Endothelial cell of umbilical vein (primary cell): ENCODE results near the gene CTNND1. TPM values are rescaled to one million over a fixed set of nuclear protein-coding genes. Genes with fewer than 3 reads are reported as not detected.

Experiments
- BruUV-seq: library from RNA; stranded (reverse); fragments of 400-500 nt; replicated peaks from 2 replicates; lab custom pipeline; 2021; lab: Mats Ljungman, UMichigan
- CTCF ChIA-PET: fragments of 300-600, 350-600 bp; sonication (Branson Sonifier 250); formaldehyde crosslinking; loops from one replicate; lab custom pipeline; 2021; ENCODE audit warnings: antibody characterized with exemption, inconsistent platforms; lab: Charles Lee
- POLR2A ChIA-PET: fragments of 300-600, 350-600 bp; sonication (Branson Sonifier 250); formaldehyde crosslinking; loops from one replicate; lab custom pipeline; 2021; ENCODE audit warnings: antibody characterized with exemption, inconsistent platforms; lab: Charles Lee
- DNase-seq: peaks from one replicate; pipeline ENCODE4 v3.0.0-alpha.2; 2011; ENCODE audit warnings: low read depth, low spot score
- FAIRE-seq: peaks from 2 replicates; lab custom pipeline; 2011; peaks lifted over from hg19 to GRCh38; lab: Jason Lieb, UNC
- H2AFZ ChIP-seq: 2 replicates; pipeline ENCODE4 v1.6.0; 2012; ENCODE audit warnings: low read depth, low read length, control low read depth, inconsistent platforms
- H3K27ac ChIP-seq: 2 replicates; pipeline ENCODE4 v1.5.1; 2011; ENCODE audit warnings: low read depth, mild to moderate bottlenecking, control low read depth, low read length, moderate library complexity; ENCODE audit not compliant: insufficient read depth
- H3K27me3 ChIP-seq, 2 experiments: 2 replicates each; pipeline versions ENCODE4 v1.6.0 to v1.6.1; 2011; ENCODE audit warnings: low read length in 2 of 2, mixed read lengths in 1 of 2; ENCODE audit not compliant: control insufficient read depth in 2 of 2, insufficient read depth in 2 of 2
- H3K36me3 ChIP-seq, 2 experiments: 2 replicates in 1 of 2; 3 replicates in 1 of 2; pipeline ENCODE4 v1.5.1; 2011; ENCODE audit warnings: low read length in 2 of 2, mild to moderate bottlenecking in 1 of 2, moderate library complexity in 1 of 2; ENCODE audit not compliant: control insufficient read depth in 2 of 2, insufficient read depth in 2 of 2; ENCODE audit errors: extremely low read depth in 1 of 2
- H3K4me1 ChIP-seq: 3 replicates; pipeline ENCODE4 v1.5.1; 2011; ENCODE audit warnings: mild to moderate bottlenecking, low read length; ENCODE audit not compliant: control insufficient read depth, insufficient read depth; ENCODE audit errors: extremely low read depth
- H3K4me2 ChIP-seq: 2 replicates; pipeline ENCODE4 v1.6.1; 2011; ENCODE audit warnings: low read length, control low read depth, mixed read lengths; ENCODE audit not compliant: insufficient read depth
- H3K4me3 ChIP-seq, 3 experiments: fragments of 200-600 bp in 1 of 3; sonication (generic), shearing (Covaris generic) in 1 of 3; replicated peaks in 1 of 3; 2 replicates each; pipeline ENCODE4 v1.5.1; 2011 to 2016; ENCODE audit warnings: control low read depth in 3 of 3, low read length in 3 of 3, mild to moderate bottlenecking in 2 of 3, inconsistent platforms in 1 of 3, low read depth in 1 of 3, moderate library complexity in 1 of 3; ENCODE audit not compliant: insufficient read depth in 1 of 3
- H3K79me2 ChIP-seq: 2 replicates; pipeline ENCODE4 v1.6.0; 2012; ENCODE audit warnings: low read length, inconsistent platforms; ENCODE audit not compliant: control insufficient read depth, insufficient read depth
- H3K9ac ChIP-seq: replicated peaks from 2 replicates; pipeline ENCODE3; 2011; ENCODE audit warnings: low read length, control low read depth; ENCODE audit not compliant: insufficient read depth; ENCODE audit errors: extremely low read depth
- H3K9me1 ChIP-seq: replicated peaks from 3 replicates; pipeline ENCODE4 v1.6.0; 2011; ENCODE audit warnings: mild to moderate bottlenecking, low read length; ENCODE audit not compliant: control insufficient read depth, insufficient read depth; ENCODE audit errors: extremely low read depth
- H3K9me3 ChIP-seq: replicated peaks from 2 replicates; pipeline ENCODE4 v1.5.1; 2012; ENCODE audit warnings: low read length, inconsistent platforms; ENCODE audit not compliant: control insufficient read depth, insufficient read depth
- H4K20me1 ChIP-seq: replicated peaks from 2 replicates; pipeline ENCODE3; 2011; ENCODE audit warnings: mild to moderate bottlenecking, low read length; ENCODE audit not compliant: control insufficient read depth, insufficient read depth; ENCODE audit errors: extremely low read depth
- EZH2 ChIP-seq: IDR thresholded peaks from 2 replicates; pipeline ENCODE4 v1.6.1; 2012; ENCODE audit warnings: borderline replicate concordance, low read depth, mild to moderate bottlenecking, moderate library complexity, low read length, inconsistent platforms; ENCODE audit not compliant: severe bottlenecking
- FOS ChIP-seq: IDR thresholded peaks from 2 replicates; pipeline ENCODE4 v1.6.1; 2011; ENCODE audit warnings: mild to moderate bottlenecking, low read length, moderate library complexity, borderline replicate concordance; ENCODE audit not compliant: insufficient read depth
- GATA2 ChIP-seq: IDR thresholded peaks from 2 replicates; pipeline ENCODE4 v1.7.0; 2011; ENCODE audit warnings: low read depth, mild to moderate bottlenecking, moderate library complexity, mixed read lengths, low read length; ENCODE audit not compliant: insufficient read length, insufficient read depth
- JUN ChIP-seq: IDR thresholded peaks from 2 replicates; pipeline ENCODE4 v1.6.1; 2011; ENCODE audit warnings: borderline replicate concordance, low read depth; ENCODE audit not compliant: insufficient read length, insufficient read depth
- MYC ChIP-seq: IDR thresholded peaks from one replicate; pipeline ENCODE4 v1.6.1; 2011; ENCODE audit warnings: mild to moderate bottlenecking, low read depth, low read length
- POLR2A ChIP-seq: IDR thresholded peaks from 2 replicates; pipeline ENCODE4 v1.6.1; 2012; ENCODE audit warnings: low read depth, mild to moderate bottlenecking, control low read depth, low read length
- POLR2AphosphoS5 ChIP-seq: IDR thresholded peaks from 2 replicates; pipeline ENCODE4 v1.6.1; 2012; ENCODE audit warnings: low read depth, mild to moderate bottlenecking, control low read depth, low read length, moderate library complexity; ENCODE audit not compliant: insufficient read depth
- dilution Hi-C: fragments of 300-500 bp; cut with MboI; formaldehyde crosslinking; loops from one replicate; pipeline ENCODE4 v1.15.0; 2019; ENCODE audit warnings: low sequenced_read_pairs; ENCODE audit not compliant: extremely low pct_ligation_motif_present
- intact Hi-C: fragments of 100-400 bp; cut with micrococcal nuclease; formaldehyde crosslinking; loops from one replicate; pipeline ENCODE4 v1.10.0; 2022
- polyA plus RNA-seq, 4 experiments: library from polyadenylated mRNA; depleted of rRNA in 3 of 4; stranded (reverse) in 3 of 4; unstranded in 1 of 4; fragments of >200 nt; gene quantifications; 2 replicates each; pipeline versions ENCODE4 v1.2.1 to v1.2.3, GENCODE V29; 2011 to 2012; ENCODE audit warnings: missing spikeins in 1 of 4
- total RNA-seq: library from RNA; stranded (reverse); gene quantifications from 2 replicates; pipeline ENCODE4 v1.2.3, GENCODE V29; 2021
- TF ChIP-seq, protein P1 (sequence below), 2 donors: IDR thresholded peaks; 1 replicate in 1 of 2; 2 replicates in 1 of 2; pipeline ENCODE4 v1.5.1; 2011; ENCODE audit warnings: low read length in 2 of 2, mild to moderate bottlenecking in 2 of 2, moderate library complexity in 2 of 2, control low read depth in 1 of 2, inconsistent platforms in 1 of 2, low read depth in 1 of 2; ENCODE audit not compliant: insufficient read depth in 1 of 2; ENCODE audit errors: extremely low read depth in 1 of 2
- TF ChIP-seq, protein P2 (sequence below): IDR thresholded peaks from 2 replicates; pipeline ENCODE4 v1.6.1; 2011; ENCODE audit not compliant: insufficient read depth, insufficient read length

Gene CTNND1
- total and polyA plus RNA-seq, 2 donors (not counting 3 experiments of a cell fraction or from before 2014, with no cell fraction given) = 152 to 268 TPM

DNA sequence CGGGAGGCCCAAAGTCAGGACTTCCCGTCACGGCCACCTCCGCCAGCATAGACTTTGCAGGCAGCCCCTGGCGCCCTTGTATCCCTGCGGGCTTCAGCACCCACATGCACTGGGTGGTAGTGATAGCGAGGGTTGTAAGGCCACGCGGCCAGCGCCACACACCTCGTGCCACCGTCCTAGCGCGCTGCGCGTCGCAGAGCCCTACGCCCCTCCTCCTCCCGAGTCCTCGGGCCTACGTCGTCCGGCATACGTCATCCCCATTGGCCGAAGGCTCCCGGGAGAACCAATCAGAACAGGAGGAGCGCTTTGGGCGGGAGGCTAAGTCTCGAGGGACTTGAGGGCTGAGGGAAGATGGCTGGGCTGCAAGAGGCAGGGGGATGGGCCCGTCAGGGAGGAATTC, 8.6 kb upstream of the CTNND1 start:
- Histone ChIP-seq H3K9ac (no peak overlapping the region), H3K9me1 (no peaks in the 10 kb centered on the region), H3K4me3 (no peak overlapping the region), H2AFZ (no peak overlapping the region), H3K4me1 (no peaks in the 10 kb centered on the region), H3K36me3 (no peaks in the 10 kb centered on the region), H3K27me3 (no peaks in the 10 kb centered on the region), H3K4me2 (no peak overlapping the region), H3K27ac (no peak overlapping the region), H4K20me1 (no peaks in the 10 kb centered on the region), H3K9me3 (no peaks in the 10 kb centered on the region), H3K79me2 (no peaks in the 10 kb centered on the region)
- BruUV-seq = no TSS peak
- dilution Hi-C loops = no loop called here
- ChIA-PET POLR2A (interaction anchor here (2.2 kb wide), 1 partner anchor 47 kb away, joined by 11 read pairs; no protein-coding TSS in a partner anchor), CTCF (interaction anchor here (1.7 to 7.7 kb wide), 5 partner anchors 26 to 771 kb away, joined by 6 to 325 read pairs (median 11); no protein-coding TSS in a partner anchor)
- intact Hi-C loops = no loop called here
- TF ChIP-seq POLR2AphosphoS5 (no peak), GATA2 (no peak), FOS (no peak), POLR2A (no peak), EZH2 (no peak), MYC (no peak), JUN (no peak)
- TF ChIP-seq, protein P1, sequence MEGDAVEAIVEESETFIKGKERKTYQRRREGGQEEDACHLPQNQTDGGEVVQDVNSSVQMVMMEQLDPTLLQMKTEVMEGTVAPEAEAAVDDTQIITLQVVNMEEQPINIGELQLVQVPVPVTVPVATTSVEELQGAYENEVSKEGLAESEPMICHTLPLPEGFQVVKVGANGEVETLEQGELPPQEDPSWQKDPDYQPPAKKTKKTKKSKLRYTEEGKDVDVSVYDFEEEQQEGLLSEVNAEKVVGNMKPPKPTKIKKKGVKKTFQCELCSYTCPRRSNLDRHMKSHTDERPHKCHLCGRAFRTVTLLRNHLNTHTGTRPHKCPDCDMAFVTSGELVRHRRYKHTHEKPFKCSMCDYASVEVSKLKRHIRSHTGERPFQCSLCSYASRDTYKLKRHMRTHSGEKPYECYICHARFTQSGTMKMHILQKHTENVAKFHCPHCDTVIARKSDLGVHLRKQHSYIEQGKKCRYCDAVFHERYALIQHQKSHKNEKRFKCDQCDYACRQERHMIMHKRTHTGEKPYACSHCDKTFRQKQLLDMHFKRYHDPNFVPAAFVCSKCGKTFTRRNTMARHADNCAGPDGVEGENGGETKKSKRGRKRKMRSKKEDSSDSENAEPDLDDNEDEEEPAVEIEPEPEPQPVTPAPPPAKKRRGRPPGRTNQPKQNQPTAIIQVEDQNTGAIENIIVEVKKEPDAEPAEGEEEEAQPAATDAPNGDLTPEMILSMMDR (IDR thresholded peaks at IDR 0.05; ENCODE audit: extremely low read depth in 1 of 2, insufficient read depth in 1 of 2, low read depth in 1 of 2, low read length in 2 of 2) = no peak
- TF ChIP-seq, protein P2, sequence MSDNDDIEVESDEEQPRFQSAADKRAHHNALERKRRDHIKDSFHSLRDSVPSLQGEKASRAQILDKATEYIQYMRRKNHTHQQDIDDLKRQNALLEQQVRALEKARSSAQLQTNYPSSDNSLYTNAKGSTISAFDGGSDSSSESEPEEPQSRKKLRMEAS = no peak
- DNase-seq (no peak), FAIRE-seq (no peak)
